ENCODE measurements around the gene RCAN2. TPM values are rescaled to one million over a fixed set of nuclear protein-coding genes. Genes with fewer than 3 reads are reported as not detected.
A peak's percentile ranks its signal among the peaks of the same experiment; 100 is the strongest.

The RCAN2 gene
- polyA plus RNA-seq, result 37.4 and 38.9 TPM in 2 replicates
- 41.4 and 47.3 TPM in 2 replicates for polyA minus RNA-seq

- H3K4me2 ChIP-seq (ENCODE audit: low read length), result peak within 1 kb of the TSS; percentile 91
- peak within 1 kb of the TSS; percentile 82 for H3K4me3 ChIP-seq (ENCODE audit: low read length)
- peaks cover 13% of the 10 kb centered on the region for H3K27me3 ChIP-seq (ENCODE audit: insufficient read depth, low read depth, low read length)
- TF ChIP-seq, protein P1, sequence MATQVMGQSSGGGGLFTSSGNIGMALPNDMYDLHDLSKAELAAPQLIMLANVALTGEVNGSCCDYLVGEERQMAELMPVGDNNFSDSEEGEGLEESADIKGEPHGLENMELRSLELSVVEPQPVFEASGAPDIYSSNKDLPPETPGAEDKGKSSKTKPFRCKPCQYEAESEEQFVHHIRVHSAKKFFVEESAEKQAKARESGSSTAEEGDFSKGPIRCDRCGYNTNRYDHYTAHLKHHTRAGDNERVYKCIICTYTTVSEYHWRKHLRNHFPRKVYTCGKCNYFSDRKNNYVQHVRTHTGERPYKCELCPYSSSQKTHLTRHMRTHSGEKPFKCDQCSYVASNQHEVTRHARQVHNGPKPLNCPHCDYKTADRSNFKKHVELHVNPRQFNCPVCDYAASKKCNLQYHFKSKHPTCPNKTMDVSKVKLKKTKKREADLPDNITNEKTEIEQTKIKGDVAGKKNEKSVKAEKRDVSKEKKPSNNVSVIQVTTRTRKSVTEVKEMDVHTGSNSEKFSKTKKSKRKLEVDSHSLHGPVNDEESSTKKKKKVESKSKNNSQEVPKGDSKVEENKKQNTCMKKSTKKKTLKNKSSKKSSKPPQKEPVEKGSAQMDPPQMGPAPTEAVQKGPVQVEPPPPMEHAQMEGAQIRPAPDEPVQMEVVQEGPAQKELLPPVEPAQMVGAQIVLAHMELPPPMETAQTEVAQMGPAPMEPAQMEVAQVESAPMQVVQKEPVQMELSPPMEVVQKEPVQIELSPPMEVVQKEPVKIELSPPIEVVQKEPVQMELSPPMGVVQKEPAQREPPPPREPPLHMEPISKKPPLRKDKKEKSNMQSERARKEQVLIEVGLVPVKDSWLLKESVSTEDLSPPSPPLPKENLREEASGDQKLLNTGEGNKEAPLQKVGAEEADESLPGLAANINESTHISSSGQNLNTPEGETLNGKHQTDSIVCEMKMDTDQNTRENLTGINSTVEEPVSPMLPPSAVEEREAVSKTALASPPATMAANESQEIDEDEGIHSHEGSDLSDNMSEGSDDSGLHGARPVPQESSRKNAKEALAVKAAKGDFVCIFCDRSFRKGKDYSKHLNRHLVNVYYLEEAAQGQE (IDR thresholded peaks at IDR 0.05; ENCODE audit: borderline replicate concordance), result peak; percentile 9
- TF ChIP-seq, protein P2, sequence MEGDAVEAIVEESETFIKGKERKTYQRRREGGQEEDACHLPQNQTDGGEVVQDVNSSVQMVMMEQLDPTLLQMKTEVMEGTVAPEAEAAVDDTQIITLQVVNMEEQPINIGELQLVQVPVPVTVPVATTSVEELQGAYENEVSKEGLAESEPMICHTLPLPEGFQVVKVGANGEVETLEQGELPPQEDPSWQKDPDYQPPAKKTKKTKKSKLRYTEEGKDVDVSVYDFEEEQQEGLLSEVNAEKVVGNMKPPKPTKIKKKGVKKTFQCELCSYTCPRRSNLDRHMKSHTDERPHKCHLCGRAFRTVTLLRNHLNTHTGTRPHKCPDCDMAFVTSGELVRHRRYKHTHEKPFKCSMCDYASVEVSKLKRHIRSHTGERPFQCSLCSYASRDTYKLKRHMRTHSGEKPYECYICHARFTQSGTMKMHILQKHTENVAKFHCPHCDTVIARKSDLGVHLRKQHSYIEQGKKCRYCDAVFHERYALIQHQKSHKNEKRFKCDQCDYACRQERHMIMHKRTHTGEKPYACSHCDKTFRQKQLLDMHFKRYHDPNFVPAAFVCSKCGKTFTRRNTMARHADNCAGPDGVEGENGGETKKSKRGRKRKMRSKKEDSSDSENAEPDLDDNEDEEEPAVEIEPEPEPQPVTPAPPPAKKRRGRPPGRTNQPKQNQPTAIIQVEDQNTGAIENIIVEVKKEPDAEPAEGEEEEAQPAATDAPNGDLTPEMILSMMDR (IDR thresholded peaks at IDR 0.05; ENCODE audit: poor library complexity, severe bottlenecking), result no peak
- TF ChIP-seq TAF1 (IDR thresholded peaks at IDR 0.05; ENCODE audit: low read depth) (no peak), SMC3 (conservative IDR thresholded peaks at IDR 0.05; ENCODE audit: poor library complexity) (no peak), POLR2AphosphoS5 (IDR thresholded peaks at IDR 0.05) (peak; percentile 69), MXI1 (conservative IDR thresholded peaks at IDR 0.05; ENCODE audit: poor library complexity, severe bottlenecking) (peak; percentile 39), RAD21 (conservative IDR thresholded peaks at IDR 0.05) (no peak)
- no peaks in the 10 kb centered on the region for H3K36me3 ChIP-seq (ENCODE audit: insufficient read depth, low read length)
- H3K9ac ChIP-seq (ENCODE audit: low read length), result peak within 1 kb of the TSS; percentile 73
- H3F3A ChIP-seq (ENCODE audit: insufficient read depth, low read length, poor library complexity, severe bottlenecking), result no peaks in the 10 kb centered on the region
- H2AFZ ChIP-seq (ENCODE audit: low read depth, low read length), result peak within 1 kb of the TSS; percentile 58
- peak within 1 kb of the TSS; percentile 37 for H3K27ac ChIP-seq (ENCODE audit: low read length)
- no peaks in the 10 kb centered on the region for H3K9me3 ChIP-seq (ENCODE audit: low read length)
- H4K20me1 ChIP-seq (ENCODE audit: insufficient read depth), result no peaks in the 10 kb centered on the region
- no peaks in the 10 kb centered on the region for H3K9me2 ChIP-seq (ENCODE audit: insufficient read depth, low read length)
- H3K79me2 ChIP-seq (replicated peaks; ENCODE audit: insufficient read depth, low read length), result no peaks in the 10 kb centered on the region
Measured at GRCh38 chr6:46491201-46491627, at the start of gene RCAN2. Gene RCAN2, minus strand, starts transcription at chr6:46491449.

GRCh38 chr6:46539866-46540265 lies 48.6 kb upstream of the RCAN2 start:
- Histone ChIP-seq H3K36me3 (ENCODE audit: insufficient read depth, low read length) (no peaks in the 10 kb centered on the region), H3K9me2 (ENCODE audit: insufficient read depth, low read length) (no peaks in the 10 kb centered on the region), H3K9me3 (ENCODE audit: low read length) (no peaks in the 10 kb centered on the region), H3F3A (ENCODE audit: insufficient read depth, low read length, poor library complexity, severe bottlenecking) (no peaks in the 10 kb centered on the region), H3K4me3 (ENCODE audit: low read length) (no peak overlapping the region), H3K79me2 (replicated peaks; ENCODE audit: insufficient read depth, low read length) (no peaks in the 10 kb centered on the region), H3K27ac (ENCODE audit: low read length) (no peak overlapping the region), H4K20me1 (ENCODE audit: insufficient read depth) (no peaks in the 10 kb centered on the region), H3K9ac (ENCODE audit: low read length) (no peak overlapping the region), H2AFZ (ENCODE audit: low read depth, low read length) (no peak overlapping the region), H3K4me2 (ENCODE audit: low read length) (no peak overlapping the region), H3K27me3 (ENCODE audit: insufficient read depth, low read depth, low read length) (no peaks in the 10 kb centered on the region)
- TF ChIP-seq, protein P2 (IDR thresholded peaks at IDR 0.05; ENCODE audit: poor library complexity, severe bottlenecking), result no peak
- TF ChIP-seq MXI1 (conservative IDR thresholded peaks at IDR 0.05; ENCODE audit: poor library complexity, severe bottlenecking) (no peak), POLR2AphosphoS5 (IDR thresholded peaks at IDR 0.05) (no peak), SMC3 (conservative IDR thresholded peaks at IDR 0.05; ENCODE audit: poor library complexity) (no peak), EP300 (conservative IDR thresholded peaks at IDR 0.05; ENCODE audit: poor library complexity, severe bottlenecking) (no peak), TAF1 (IDR thresholded peaks at IDR 0.05; ENCODE audit: low read depth) (no peak), EZH2 (IDR thresholded peaks at IDR 0.05; ENCODE audit: borderline replicate concordance, insufficient read depth, low read length, poor library complexity, severe bottlenecking) (no peak), RAD21 (conservative IDR thresholded peaks at IDR 0.05) (no peak)
- TF ChIP-seq, protein P1 (IDR thresholded peaks at IDR 0.05; ENCODE audit: borderline replicate concordance), result no peak
